ENCODE measurements around the gene CEMIP.

DNA sequence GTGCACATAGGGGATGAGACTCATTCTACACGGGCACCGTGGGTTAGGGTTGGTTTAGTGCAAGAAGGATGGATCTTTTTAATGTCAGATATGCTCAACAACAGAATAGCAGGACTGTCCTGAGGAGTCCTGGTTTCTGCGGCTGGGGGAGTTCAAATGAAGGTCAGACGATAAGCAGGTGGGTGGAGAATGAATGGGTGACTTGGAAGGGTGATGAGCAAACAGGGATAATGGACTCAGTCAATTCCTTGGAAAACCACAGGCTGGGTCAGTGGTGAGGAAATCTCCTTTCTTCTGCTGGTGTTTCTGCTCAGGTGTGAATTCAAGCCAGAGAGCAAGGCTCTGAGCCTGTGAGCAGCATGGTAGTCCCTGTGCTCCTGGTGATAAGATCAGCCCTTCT, 150.5 kb downstream of the CEMIP start:
- TF ChIP-seq, protein P1, sequence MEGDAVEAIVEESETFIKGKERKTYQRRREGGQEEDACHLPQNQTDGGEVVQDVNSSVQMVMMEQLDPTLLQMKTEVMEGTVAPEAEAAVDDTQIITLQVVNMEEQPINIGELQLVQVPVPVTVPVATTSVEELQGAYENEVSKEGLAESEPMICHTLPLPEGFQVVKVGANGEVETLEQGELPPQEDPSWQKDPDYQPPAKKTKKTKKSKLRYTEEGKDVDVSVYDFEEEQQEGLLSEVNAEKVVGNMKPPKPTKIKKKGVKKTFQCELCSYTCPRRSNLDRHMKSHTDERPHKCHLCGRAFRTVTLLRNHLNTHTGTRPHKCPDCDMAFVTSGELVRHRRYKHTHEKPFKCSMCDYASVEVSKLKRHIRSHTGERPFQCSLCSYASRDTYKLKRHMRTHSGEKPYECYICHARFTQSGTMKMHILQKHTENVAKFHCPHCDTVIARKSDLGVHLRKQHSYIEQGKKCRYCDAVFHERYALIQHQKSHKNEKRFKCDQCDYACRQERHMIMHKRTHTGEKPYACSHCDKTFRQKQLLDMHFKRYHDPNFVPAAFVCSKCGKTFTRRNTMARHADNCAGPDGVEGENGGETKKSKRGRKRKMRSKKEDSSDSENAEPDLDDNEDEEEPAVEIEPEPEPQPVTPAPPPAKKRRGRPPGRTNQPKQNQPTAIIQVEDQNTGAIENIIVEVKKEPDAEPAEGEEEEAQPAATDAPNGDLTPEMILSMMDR (conservative IDR thresholded peaks at IDR 0.05; ENCODE audit: low read depth in 2 of 2), result no peak
- TF ChIP-seq EZH2phosphoT487 (IDR thresholded peaks at IDR 0.05; ENCODE audit: unreplicated experiment), result no peak
- no peak for TF ChIP-seq JUNB (IDR thresholded peaks at IDR 0.05; ENCODE audit: unreplicated experiment)
- no peak for TF ChIP-seq EZH2 (IDR thresholded peaks at IDR 0.05; ENCODE audit: low read depth, unreplicated experiment)
- TF ChIP-seq NANOG (IDR thresholded peaks at IDR 0.05; ENCODE audit: borderline replicate concordance), result no peak
- TF ChIP-seq CREB1 (CRISPR knock-in tag; IDR thresholded peaks at IDR 0.05; ENCODE audit: low read depth), result no peak
- TF ChIP-seq POLR2AphosphoS5 (IDR thresholded peaks at IDR 0.05; ENCODE audit: low read depth), result no peak
- no peak for TF ChIP-seq REST (IDR thresholded peaks at IDR 0.05; ENCODE audit: unreplicated experiment)
- TF ChIP-seq ZNF331 (CRISPR knock-in tag; IDR thresholded peaks at IDR 0.05; ENCODE audit: low read depth), result no peak
